Measurements from ENCODE around the gene SHFL. TPM values are rescaled to one million over a fixed set of nuclear protein-coding genes. Genes with fewer than 3 reads are reported as not detected.

Gene SHFL
- polyA plus RNA-seq, 3 donors, result 12.6 to 106 (median 17.6) TPM

DNA sequence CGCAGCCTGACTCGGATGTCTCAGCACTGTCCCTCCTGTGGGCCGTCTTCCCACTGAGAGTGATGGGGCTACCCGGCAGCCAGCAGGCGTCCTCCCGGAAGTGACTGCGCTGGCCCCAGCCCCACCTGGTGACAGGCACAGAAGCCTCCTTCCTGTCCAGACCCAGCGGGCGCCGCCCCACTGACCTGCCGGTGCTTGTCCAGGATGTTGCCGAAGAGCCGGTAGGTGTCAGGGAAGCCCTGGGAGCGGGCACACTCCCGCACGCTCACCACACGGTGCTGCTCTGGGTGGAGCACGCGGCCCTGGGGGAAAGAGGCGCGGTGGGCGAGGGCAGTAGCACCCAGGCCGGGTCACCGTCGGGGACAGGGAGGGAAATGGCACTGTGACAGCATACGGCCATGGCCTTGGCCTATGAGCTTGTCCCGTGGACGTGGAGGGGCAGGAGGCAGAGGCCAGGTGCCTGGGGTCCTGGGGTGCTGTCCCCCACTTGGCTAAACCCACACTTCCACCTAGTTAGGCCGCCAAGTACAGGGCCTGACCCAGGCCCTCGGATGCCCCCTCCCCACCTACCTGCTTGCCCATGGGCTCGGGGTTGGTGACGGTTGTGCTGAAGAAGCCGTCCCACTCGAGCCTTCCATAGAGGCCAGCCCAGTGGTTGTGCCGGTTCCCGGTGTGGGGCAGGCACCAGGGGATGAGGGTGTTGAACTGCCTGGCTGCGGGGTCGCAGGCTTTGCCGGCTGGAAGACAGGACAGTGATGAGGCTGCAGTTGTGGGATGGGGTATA is 49.6 kb downstream of the SHFL start:
- Histone ChIP-seq H2AFZ (ENCODE audit: insufficient read depth, low read depth, low read length, poor library complexity, severe bottlenecking) (no peak overlapping the region), H3K27me3 (ENCODE audit: control insufficient read depth in 2 of 2, insufficient read depth in 2 of 2, low read length in 2 of 2) (no peaks in the 10 kb centered on the region), H4K20me1 (ENCODE audit: insufficient read depth, low read length) (no peaks in the 10 kb centered on the region), H3K79me2 (ENCODE audit: insufficient read depth, low read length) (no peaks in the 10 kb centered on the region), H3K4me2 (replicated peaks; ENCODE audit: extremely low read depth, low read length, poor library complexity, severe bottlenecking) (no peak overlapping the region), H3K4me1 (ENCODE audit: control insufficient read depth in 1 of 2, insufficient read depth in 2 of 2, low read length in 2 of 2) (peaks cover 5 to 10% of the 10 kb centered on the region in 2 donors), H3K4me3 (replicated peaks in 1 of 3; ENCODE audit: low read depth in 2 of 3, low read length in 3 of 3) (no peak overlapping the region), H3K9me3 (replicated peaks in 1 of 2; ENCODE audit: control insufficient read depth in 1 of 2, insufficient read depth in 1 of 2, low read length in 2 of 2) (no peaks in the 10 kb centered on the region), H3K27ac (ENCODE audit: low read depth in 1 of 2, low read length in 2 of 2) (peak overlapping the region in 1 of 2 donors; percentile 31), H3K36me3 (replicated peaks in 1 of 2; ENCODE audit: control insufficient read depth in 1 of 2, insufficient read depth in 2 of 2, low read length in 2 of 2) (peaks cover 74 to 91% of the 10 kb centered on the region in 2 donors), H3K9ac (ENCODE audit: insufficient read depth, low read length, poor library complexity, severe bottlenecking) (no peak overlapping the region)
- TF ChIP-seq CTCF (IDR thresholded peaks at IDR 0.05), result no peak
- Mint-ChIP-seq H3K9me3 (no peaks in the 10 kb centered on the region), H3K36me3 (peaks cover 51 to 89% of the 10 kb centered on the region in 2 donors), H3K27me3 (ENCODE audit: low read depth in 3 of 3) (no peaks in the 10 kb centered on the region), H3K4me3 (no peak overlapping the region), H3K27ac (peak overlapping the region in 1 of 7 donors; percentile 69), H3K4me1 (peaks cover 9% of the 10 kb centered on the region)
- 97% methylated on average over 37 of the region's 39 CpGs for WGBS (ENCODE audit: insufficient coverage)
- intact Hi-C loops (cut with micrococcal nuclease), result no loop called here
- DNase-seq, result no peak

DNA sequence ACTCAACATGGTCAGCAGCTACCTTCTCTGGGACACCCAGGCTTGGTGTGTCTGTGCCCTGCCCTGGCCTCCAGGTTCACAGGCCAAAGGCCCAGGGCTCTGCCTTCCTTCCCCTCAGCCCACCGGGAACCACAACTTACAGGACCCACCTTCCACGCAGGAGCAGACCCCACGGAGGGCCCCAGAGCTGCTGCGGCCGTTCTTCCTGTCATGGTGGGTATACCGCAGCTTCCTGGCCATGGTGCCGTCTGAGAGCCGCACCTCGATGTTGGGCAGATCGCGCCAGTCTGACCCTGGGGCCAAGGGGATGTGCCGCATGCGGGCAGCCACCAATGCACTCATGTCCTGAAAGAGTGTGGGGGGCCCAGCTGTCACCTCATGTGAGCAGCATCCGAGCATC is 50.8 kb downstream of the SHFL start:
- no peaks in the 10 kb centered on the region for H3K27me3 ChIP-seq (ENCODE audit: control insufficient read depth in 2 of 2, insufficient read depth in 2 of 2, low read length in 2 of 2)
- H3K79me2 ChIP-seq (ENCODE audit: insufficient read depth, low read length), result no peaks in the 10 kb centered on the region
- Mint-ChIP-seq H3K9me3 (no peaks in the 10 kb centered on the region), H3K36me3 (peaks cover 63 to 94% of the 10 kb centered on the region in 2 donors), H3K27ac (peak overlapping the region in 1 of 7 donors; percentile 28), H3K4me1 (peaks cover 2% of the 10 kb centered on the region), H3K4me3 (no peak overlapping the region), H3K27me3 (ENCODE audit: low read depth in 3 of 3) (no peaks in the 10 kb centered on the region)
- no peak overlapping the region for H3K9ac ChIP-seq (ENCODE audit: insufficient read depth, low read length, poor library complexity, severe bottlenecking)
- intact Hi-C loops (cut with micrococcal nuclease), result no loop called here
- H3K9me3 ChIP-seq (replicated peaks in 1 of 2; ENCODE audit: control insufficient read depth in 1 of 2, insufficient read depth in 1 of 2, low read length in 2 of 2), result no peaks in the 10 kb centered on the region
- no peak for TF ChIP-seq CTCF (IDR thresholded peaks at IDR 0.05)
- no peak for DNase-seq
- H3K36me3 ChIP-seq (replicated peaks in 1 of 2; ENCODE audit: control insufficient read depth in 1 of 2, insufficient read depth in 2 of 2, low read length in 2 of 2), result peaks cover 86 to 100% of the 10 kb centered on the region in 2 donors
- no peaks in the 10 kb centered on the region for H4K20me1 ChIP-seq (ENCODE audit: insufficient read depth, low read length)
- no peak overlapping the region for H3K4me2 ChIP-seq (replicated peaks; ENCODE audit: extremely low read depth, low read length, poor library complexity, severe bottlenecking)
- H2AFZ ChIP-seq (ENCODE audit: insufficient read depth, low read depth, low read length, poor library complexity, severe bottlenecking), result no peak overlapping the region
- H3K4me3 ChIP-seq (replicated peaks in 1 of 3; ENCODE audit: low read depth in 2 of 3, low read length in 3 of 3), result no peak overlapping the region
- peaks cover 0 to 3% of the 10 kb centered on the region in 2 donors for H3K4me1 ChIP-seq (ENCODE audit: control insufficient read depth in 1 of 2, insufficient read depth in 2 of 2, low read length in 2 of 2)
- no peak overlapping the region for H3K27ac ChIP-seq (ENCODE audit: low read depth in 1 of 2, low read length in 2 of 2)
- WGBS (ENCODE audit: insufficient coverage), result 95% methylated on average over 13 of the region's 14 CpGs
